NCI-H446 (cell line): ENCODE results near the gene RNFT2.

Source experiments
- DNase-seq, 2 experiments: peaks; one replicate each; lab custom pipeline; 2025; lab: John Stamatoyannopoulos, UW

RNFT2 gene

GRCh38 chr12:116737774-116738657 is at the start of gene RNFT2, which contains the start of gene SPRING1:
Gene RNFT2, plus strand, starts transcription at chr12:116738315. Its CDS starts 2,183 bp downstream, at chr12:116740498.
Gene SPRING1, minus strand, starts transcription at chr12:116738069. Its CDS starts 169 bp downstream, at chr12:116737900.
- peak; percentile 97 to 99 for DNase-seq

GRCh38 chr12:116689521-116689920 is 48.6 kb upstream of the RNFT2 start:
- DNase-seq = no peak

DNA sequence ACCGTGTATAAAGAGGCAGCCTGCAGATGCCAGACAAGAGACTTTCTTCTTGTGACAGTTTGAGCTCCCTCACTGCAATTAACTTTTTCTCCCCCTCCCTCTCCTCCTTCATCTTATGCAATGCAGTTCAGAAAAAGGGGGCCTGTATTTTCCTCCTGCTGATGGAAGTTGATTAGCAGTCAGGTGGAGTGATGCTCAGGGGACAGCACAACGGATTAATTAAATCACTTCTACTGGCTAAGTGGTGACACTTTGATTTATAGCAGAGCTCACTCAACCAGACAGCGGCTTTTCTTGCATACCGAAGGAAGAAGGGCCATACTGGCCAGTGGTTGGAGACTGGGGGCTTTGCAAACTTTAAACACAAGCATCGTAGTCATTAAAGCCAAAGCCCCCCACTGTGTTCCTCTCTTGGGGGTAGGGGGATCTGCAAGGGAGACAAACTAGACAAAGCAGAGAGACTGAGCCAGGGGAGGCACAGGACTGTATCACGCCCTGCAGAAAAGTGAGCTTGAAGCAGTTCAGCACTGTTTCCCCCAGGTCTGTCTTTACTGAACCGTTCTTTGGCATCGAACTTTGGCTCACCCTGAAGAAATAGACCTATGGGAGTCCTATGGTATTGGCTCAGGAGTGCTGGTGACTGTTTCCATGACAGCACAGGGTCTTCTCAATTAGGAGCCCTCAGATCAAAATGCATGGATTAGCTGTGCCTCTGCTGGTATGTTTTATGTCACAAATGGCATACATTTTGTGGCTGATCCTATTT is 48.0 kb upstream of the RNFT2 start:
- no peak for DNase-seq

DNA sequence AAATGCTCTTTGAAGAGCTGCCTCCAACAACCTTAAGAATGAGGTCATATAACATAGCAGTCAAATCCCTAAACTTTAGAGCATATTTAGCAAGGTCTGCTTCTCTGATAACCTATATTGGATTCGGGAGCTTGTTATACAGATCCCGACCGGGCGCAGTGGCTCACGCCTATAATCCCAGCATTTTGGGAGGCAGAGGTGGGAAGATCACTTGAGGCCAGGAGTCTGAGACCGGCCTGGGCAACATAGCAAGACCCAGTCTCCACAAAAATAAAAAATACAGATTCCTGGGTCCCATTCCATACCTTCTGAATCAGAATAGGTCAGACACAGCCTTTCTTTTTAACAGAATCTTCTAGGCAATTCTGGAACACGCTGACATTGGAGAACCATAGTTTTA is 46.9 kb upstream of the RNFT2 start:
- DNase-seq = no peak

GRCh38 chr12:116691636-116692035 is 46.5 kb upstream of the RNFT2 start:
- no peak for DNase-seq

- DNase-seq = no peak
These were observed 45.5 kb upstream of the RNFT2 start for GRCh38 chr12:116692605-116693004.

- DNase-seq = peak; percentile 12 to 61
These were observed 44.6 kb upstream of the RNFT2 start for GRCh38 chr12:116693286-116694227.

DNA sequence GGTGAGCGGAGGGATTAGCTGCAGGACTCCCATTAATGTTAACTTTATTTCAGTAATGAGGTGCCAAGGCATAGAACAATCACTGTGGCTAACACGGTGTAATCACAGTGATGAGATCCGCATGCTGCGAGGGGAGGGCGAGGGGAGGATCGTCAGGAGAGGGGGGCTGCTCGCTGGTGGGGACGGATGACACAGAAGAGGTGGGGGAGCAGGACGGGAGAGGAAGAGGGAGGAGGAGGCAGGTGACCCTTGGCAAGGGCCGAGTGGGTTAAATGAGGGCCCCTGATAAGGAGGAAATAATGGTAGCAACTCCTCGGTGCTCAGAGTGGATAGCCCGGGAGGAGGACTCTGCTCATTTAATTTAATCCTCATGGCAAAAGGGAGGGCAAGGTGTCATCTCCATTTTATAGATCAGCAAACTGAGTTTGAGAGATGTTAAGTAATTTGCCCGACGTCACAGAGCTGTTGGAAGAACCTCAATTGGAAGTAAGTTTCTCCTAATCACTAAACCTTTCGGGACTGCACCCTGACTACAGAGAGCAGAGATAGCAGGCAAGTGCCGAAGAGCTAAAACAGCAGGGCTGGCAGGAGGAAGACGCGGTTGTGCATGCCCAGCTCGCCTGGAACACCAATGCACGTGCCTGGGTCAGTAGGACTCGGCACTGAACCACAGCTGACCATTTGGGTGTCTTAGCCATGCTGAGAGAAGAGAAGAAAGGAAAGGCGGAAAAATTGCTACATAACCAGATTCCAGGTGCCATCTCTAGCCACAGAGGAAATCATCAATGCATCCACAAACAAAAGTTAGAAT is 43.3 kb upstream of the RNFT2 start:
- DNase-seq = no peak

GRCh38 chr12:116695464-116695725 is 42.7 kb upstream of the RNFT2 start:
- no peak for DNase-seq

DNA sequence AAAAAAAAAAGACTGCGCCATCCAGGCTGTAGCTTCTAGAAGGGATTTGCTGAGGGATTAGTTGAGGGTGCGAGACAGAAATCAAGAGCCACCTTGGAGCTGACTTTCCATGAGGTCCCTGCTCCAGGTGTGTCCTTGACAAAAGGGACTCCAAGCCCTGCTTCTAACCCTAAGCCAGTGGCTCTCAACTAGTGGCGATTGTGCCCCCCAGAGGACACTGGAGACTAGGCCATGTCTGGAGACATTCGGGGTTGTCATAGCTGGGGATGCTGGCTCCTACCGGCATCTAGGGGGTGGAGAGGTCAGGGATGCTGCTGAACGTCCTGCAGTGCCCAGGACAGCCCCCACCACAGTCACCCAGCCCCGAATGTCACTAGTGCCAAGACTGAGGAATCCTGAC is 40.8 kb upstream of the RNFT2 start:
- peak in 1 of 2 experiments; percentile 27 for DNase-seq

DNA sequence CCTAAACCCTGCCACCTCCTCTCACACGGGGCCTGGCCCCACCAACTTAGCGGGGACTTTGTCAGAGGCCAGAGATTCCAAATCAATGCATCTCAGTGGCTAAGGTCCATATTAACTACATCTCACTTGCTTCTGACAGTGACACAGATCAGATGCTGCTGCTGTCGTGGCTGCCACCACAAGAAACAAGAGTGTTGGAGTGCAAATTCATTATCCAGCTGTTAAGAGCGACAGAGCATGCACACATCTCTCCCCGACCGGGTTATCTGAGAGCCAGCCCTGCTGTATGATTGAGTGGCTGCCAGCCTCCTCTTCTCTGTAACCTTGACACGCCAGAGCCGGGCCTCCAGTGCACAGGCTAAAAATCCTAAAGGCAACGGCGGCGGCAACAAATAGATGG is 40.4 kb upstream of the RNFT2 start:
- DNase-seq = no peak

DNA sequence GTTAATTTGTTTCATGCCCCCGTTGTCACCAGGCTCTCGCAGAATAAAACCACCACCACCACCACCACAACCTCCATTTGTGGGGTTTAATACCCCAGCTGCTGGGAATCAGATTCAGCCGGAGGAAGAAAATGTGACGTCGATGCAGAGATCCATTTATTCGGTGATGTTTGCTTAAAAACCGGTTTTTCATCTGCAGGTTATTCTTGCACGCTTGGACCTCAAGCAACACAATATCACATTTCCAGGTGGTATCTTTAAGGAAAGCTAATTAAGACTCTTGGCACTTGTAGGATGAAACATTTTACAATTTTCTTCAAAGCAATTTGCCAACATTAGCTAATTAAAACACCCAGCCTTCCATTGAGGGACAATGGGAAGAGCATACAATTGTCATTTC is 40.0 kb upstream of the RNFT2 start:
- DNase-seq = no peak

- no peak for DNase-seq
These were observed 39.5 kb upstream of the RNFT2 start for GRCh38 chr12:116698554-116699075.

DNA sequence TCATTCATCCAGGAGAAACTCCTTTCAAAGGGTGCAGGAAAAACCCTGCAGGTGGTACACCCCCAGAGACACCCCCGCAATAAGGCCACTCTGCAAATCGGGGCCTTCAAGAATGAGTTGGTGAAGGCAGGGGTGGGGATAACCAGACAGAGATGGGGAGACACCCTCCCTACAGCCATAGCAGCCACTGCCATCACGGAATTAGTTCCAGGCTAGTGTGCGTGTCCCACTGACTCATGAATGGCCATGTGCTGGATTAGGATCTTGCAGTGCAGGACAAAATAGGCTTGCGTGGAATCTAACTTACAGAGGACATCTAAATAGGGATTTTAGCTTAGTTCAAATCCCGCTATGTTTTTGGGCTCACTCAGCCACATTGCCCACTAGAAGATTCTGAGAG is 38.0 kb upstream of the RNFT2 start:
- DNase-seq = no peak

- no peak for DNase-seq
These were observed 36.7 kb upstream of the RNFT2 start for GRCh38 chr12:116701432-116701831.

DNA sequence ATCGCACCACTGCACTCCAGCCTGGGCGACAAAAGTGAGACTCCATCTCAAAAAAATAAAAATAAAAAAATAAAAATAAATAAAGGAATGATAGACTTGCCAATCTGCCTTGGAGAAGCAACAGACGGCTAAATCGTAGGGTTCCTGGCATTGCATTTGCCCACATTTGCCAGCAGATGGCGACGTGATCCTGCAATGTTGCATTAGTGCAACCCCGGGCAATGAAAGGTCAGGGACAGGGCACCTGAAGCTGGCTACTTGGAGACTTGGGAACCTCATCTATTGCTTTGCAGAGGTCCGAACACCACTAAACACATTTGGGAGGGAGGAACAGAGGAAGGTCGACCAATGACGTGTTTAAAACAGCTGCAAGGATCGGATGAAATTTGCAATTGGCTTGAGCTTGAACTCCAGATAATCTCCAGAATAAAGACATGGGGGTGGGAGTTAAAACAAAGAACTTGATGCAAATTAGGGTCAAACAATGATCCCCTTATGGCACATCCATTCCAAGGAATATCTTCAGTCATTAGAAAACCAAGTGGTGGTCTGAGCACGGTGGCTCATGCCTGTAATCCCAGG is 34.8 kb upstream of the RNFT2 start:
- peak; percentile 45 to 74 for DNase-seq

GRCh38 chr12:116707751-116708150 is 30.4 kb upstream of the RNFT2 start:
- DNase-seq = no peak

GRCh38 chr12:116708826-116709756 is 29.0 kb upstream of the RNFT2 start:
- peak; percentile 40 to 80 for DNase-seq

- DNase-seq = no peak
These were observed 28.3 kb upstream of the RNFT2 start for GRCh38 chr12:116709768-116710167.
